Activated CD4-positive, alpha-beta T cell treated with anti-CD3 and anti-CD28 coated beads, Interleukin-2, amount 50 U/mL, for 48 hours (primary cell): ENCODE measurements around the gene RPL38.

ENCODE experiments used
- DNase-seq, 2 experiments: peaks; one replicate each; pipeline ENCODE4 v3.0.0-alpha.2; 2020

Gene RPL38

GRCh38 chr17:74228306-74228978, 25.0 kb downstream of the RPL38 start:
- DNase-seq: no peak

GRCh38 chr17:74230896-74231295, 27.4 kb downstream of the RPL38 start:
- DNase-seq: no peak

GRCh38 chr17:74231928-74232907, 28.7 kb downstream of the RPL38 start:
- DNase-seq: no peak

- DNase-seq: no peak
Observed at GRCh38 chr17:74233937-74234336, 30.5 kb downstream of the RPL38 start.

GRCh38 chr17:74234486-74234885, 31.0 kb downstream of the RPL38 start:
- DNase-seq: no peak

GRCh38 chr17:74235040-74235581, 31.6 kb downstream of the RPL38 start:
- no peak for DNase-seq

GRCh38 chr17:74235911-74236371, 32.5 kb downstream of the RPL38 start:
- no peak for DNase-seq

GRCh38 chr17:74237321-74237720, 33.8 kb downstream of the RPL38 start:
- no peak for DNase-seq

- no peak for DNase-seq
Observed at GRCh38 chr17:74239172-74239571, 35.7 kb downstream of the RPL38 start.

GRCh38 chr17:74240618-74241205, 37.2 kb downstream of the RPL38 start:
- DNase-seq: no peak

- DNase-seq: no peak
Observed at GRCh38 chr17:74241431-74241830, 38.0 kb downstream of the RPL38 start.

GRCh38 chr17:74241847-74242246, 38.4 kb downstream of the RPL38 start:
- no peak for DNase-seq

- no peak for DNase-seq
Observed at GRCh38 chr17:74243013-74243755, 39.7 kb downstream of the RPL38 start.

GRCh38 chr17:74244128-74244527, 40.6 kb downstream of the RPL38 start:
- no peak for DNase-seq

GRCh38 chr17:74244548-74244947, 41.1 kb downstream of the RPL38 start:
- no peak for DNase-seq

GRCh38 chr17:74245145-74245831, 41.8 kb downstream of the RPL38 start:
- no peak for DNase-seq

GRCh38 chr17:74245871-74246270, 42.4 kb downstream of the RPL38 start:
- DNase-seq: no peak

- no peak for DNase-seq
Observed at GRCh38 chr17:74249590-74250270, 46.3 kb downstream of the RPL38 start.

- DNase-seq: no peak
Observed at GRCh38 chr17:74250324-74250995, 47.0 kb downstream of the RPL38 start.

GRCh38 chr17:74251051-74251450, 47.6 kb downstream of the RPL38 start:
- DNase-seq: no peak

- no peak for DNase-seq
Observed at GRCh38 chr17:74251569-74251968, 48.1 kb downstream of the RPL38 start.
